HG03135 (cell line): ENCODE data around the gene CHD3.
"Not testable (repeated sequence)": the region's sequence is repeated elsewhere in the genome, so short reads cannot be mapped to it uniquely, and the experiment has no call there.

ENCODE experiments used
- ATAC-seq: cut with Tn5 transposase; IDR thresholded peaks from one replicate; pipeline ENCODE4 v1.9.1; 2021; ENCODE audit warnings: mild to moderate bottlenecking, moderate library complexity; ENCODE audit not compliant: unreplicated experiment

The CHD3 gene

DNA sequence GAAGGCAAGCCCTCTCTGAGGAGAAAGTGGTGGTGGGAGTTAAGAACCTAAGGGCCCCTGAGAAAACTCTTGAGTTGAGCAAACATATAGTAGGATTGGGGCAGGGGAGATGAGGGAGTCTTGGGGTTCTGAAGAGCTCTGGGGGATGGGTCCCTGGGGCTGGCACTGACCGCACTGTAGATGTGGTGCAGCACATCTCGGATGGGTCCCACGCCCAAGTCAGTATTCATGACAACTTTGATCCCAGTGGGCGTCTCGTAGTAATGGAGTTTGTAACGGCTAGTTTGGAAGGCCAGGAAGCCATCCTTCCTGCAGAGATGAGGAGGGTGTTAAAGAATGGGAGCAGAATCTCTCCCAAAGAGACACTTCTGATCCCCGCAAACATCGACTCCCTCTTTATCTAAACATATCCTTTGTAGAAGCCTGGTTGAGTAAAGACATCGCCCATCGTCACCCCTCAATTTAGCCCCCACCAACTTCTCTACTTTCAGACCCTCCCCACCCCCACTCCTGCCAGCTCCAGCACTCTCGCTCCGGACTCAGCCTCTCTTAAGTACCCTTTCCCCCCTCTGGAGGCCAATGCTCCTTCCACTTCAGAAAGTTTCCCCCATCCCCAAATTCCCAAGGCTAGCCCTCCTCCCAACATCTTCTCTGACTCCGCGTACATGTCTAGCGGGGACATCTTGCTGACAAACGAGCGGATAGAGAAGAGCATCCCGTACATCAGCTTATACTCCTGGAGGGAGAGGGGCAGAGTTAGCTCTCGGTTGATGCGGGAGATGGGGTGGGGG lies 42.4 kb downstream of the CHD3 start:
- no peak for ATAC-seq

- peak; percentile 94 for ATAC-seq
Observed at GRCh38 chr17:7931709-7932482, 43.3 kb downstream of the CHD3 start, which contains the start of the genes CNTROB and TRAPPC1. TSS of gene CNTROB (plus strand) at chr17:7932206. CDS start at chr17:7933080, 874 bp downstream. TSS of gene TRAPPC1 (minus strand) at chr17:7931946. CDS start at chr17:7931829, 117 bp downstream.

DNA sequence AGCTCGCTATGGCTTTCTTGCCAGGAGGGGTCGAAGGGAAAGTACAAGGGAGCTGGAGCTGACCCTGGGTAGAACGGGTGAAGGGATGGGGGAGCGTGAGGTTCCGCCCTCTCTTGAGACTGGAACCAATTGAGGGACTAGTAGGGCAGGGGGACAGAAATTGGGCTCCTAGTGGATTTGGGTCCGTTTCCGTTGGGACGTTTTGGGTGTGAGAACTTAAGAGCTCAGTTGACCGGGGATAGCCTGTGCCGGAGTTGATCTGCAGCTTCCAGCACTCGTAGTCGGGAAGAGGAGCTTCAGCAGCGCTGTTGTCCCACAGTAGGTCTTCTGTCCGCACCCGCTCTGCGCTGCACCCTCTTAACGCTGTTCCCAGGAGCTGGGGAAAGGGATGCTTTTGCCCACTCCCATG lies 43.9 kb downstream of the CHD3 start:
- ATAC-seq = no peak

- no peak for ATAC-seq
Observed at GRCh38 chr17:7932949-7933348, 44.4 kb downstream of the CHD3 start.

DNA sequence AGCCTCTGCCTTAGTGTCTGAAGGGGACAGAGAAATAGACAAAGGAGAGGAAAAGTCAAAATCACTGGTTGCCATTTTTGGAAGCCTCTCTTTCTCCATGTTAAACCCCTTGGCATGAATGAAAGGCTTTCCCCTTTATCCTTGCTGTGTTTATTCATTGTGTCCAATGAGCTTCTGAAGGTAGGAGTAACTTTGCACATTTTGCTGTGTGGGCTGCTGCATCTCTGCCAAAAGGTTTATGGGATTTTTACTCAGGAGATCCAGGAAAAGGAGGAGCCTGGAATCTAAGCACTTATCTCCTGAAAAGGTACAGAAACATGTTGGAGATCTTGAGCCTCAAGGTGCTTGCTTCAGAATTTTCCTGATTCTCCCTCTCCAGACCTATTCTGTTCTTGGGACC lies 47.3 kb downstream of the CHD3 start:
- ATAC-seq = no peak

GRCh38 chr17:7940034-7940433 lies 51.4 kb downstream of the CHD3 start:
- no peak for ATAC-seq

- ATAC-seq = no peak
Observed at GRCh38 chr17:7940743-7941142, 52.2 kb downstream of the CHD3 start.

GRCh38 chr17:7943291-7943690 lies 54.7 kb downstream of the CHD3 start:
- ATAC-seq = no peak

- ATAC-seq = no peak
Observed at GRCh38 chr17:7944326-7944725, 55.7 kb downstream of the CHD3 start.

- no peak for ATAC-seq
Observed at GRCh38 chr17:7945651-7946050, 57.1 kb downstream of the CHD3 start.

- no peak for ATAC-seq
Observed at GRCh38 chr17:7946441-7946840, 57.9 kb downstream of the CHD3 start.

- ATAC-seq = no peak
Observed at GRCh38 chr17:7947651-7948050, 59.1 kb downstream of the CHD3 start.

DNA sequence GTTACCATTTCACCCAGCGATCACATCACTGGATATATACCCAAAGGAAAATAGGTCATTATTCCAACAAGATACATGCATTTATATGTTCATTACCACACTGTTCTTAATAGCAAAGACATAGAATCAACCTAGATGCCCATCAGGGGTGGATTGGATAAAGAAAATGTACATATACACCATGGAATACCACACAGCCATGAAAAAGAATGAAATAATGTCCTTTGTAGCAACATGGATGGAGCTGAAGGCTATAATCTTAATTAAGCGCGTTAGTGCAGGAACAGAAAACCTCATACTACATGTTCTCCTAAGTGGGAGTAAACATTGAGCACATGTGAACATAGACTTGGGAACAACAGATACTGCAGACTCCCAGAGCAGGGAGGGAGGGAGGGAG lies 62.0 kb downstream of the CHD3 start:
- no peak for ATAC-seq

- ATAC-seq = peak; percentile 87
Observed at GRCh38 chr17:7951143-7951792, 62.7 kb downstream of the CHD3 start.

DNA sequence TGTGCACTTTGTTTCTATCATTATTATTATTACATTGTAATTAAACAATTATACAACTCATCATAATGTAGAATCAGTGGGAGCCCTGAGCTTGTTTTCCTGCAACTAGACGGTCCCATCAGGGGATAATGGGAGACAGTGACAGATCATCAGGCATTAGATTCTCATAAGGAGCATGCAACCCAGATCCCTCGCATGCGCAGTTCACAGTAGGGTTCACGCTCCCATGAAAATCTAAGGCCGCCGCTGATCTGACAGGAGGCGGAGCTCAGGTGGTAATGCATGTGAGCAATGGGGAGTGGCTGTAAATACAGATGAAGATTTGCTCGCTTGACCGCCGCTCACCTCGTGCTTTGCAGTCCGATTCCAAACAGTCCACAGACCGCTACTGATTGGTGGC lies 64.7 kb downstream of the CHD3 start:
- ATAC-seq = not testable (repeated sequence)

- no peak for ATAC-seq
Observed at GRCh38 chr17:7955414-7956227, 67.0 kb downstream of the CHD3 start.

- no peak for ATAC-seq
Observed at GRCh38 chr17:7956228-7956965, 67.8 kb downstream of the CHD3 start.

- ATAC-seq = no peak
Observed at GRCh38 chr17:7959503-7960253, 71.1 kb downstream of the CHD3 start.

DNA sequence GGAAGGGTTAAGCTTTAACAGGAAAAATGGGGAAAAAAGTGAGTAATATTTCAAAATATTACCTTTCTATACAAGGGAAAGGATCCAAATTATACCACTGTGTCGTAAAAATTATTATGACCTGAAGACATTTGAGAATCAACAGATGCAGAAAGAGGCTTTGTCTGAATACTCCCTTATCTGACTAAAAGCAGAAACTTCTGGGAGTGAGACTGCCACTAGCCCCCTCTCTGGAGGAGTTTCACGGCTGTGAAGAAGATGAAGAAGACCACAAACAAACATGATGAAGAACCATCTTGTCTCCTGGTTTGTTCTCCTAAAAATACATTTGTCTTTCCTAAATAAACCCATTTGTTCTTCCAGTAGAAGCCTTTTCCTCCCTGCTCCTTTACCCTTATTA lies 72.8 kb downstream of the CHD3 start:
- ATAC-seq = no peak
